ENCODE measurements around the gene UBXN7. TPM values are rescaled to one million over a fixed set of nuclear protein-coding genes. Genes with fewer than 3 reads are reported as not detected.

Gene UBXN7
- total and polyA plus RNA-seq, 2 of the 8 experiments (the other 6 are each of a cell fraction or from before 2014, with no cell fraction given) = 18.5 to 109 TPM

GRCh38 chr3:196348698-196349097 lies 83.5 kb downstream of the UBXN7 start:
- Histone ChIP-seq H3K27me3 (replicated peaks in 1 of 4; ENCODE audit: control insufficient read depth in 3 of 4, extremely low read depth in 1 of 4, insufficient read depth in 3 of 4, low read length in 3 of 4) (no peaks in the 10 kb centered on the region), H2BK15ac (ENCODE audit: low read length) (no peak overlapping the region), H2BK12ac (ENCODE audit: low read depth, low read length) (no peak overlapping the region), H3K4me1 (replicated peaks in 1 of 4; ENCODE audit: control insufficient read depth in 3 of 4, insufficient read depth in 4 of 4, low read length in 3 of 4) (no peaks in the 10 kb centered on the region), H4K5ac (ENCODE audit: insufficient read length, low read depth, low read length) (no peak overlapping the region), H3K23me2 (ENCODE audit: low read depth, low read length) (no peaks in the 10 kb centered on the region), H3K79me1 (ENCODE audit: low read depth, low read length) (no peaks in the 10 kb centered on the region), H3K79me2 (ENCODE audit: control insufficient read depth in 1 of 2, insufficient read depth in 2 of 2, low read length in 2 of 2) (no peaks in the 10 kb centered on the region), H2BK5ac (ENCODE audit: low read depth, low read length) (no peak overlapping the region), H3K4me2 (ENCODE audit: insufficient read depth in 1 of 2, low read depth in 2 of 2, low read length in 2 of 2) (no peak overlapping the region), H4K8ac (ENCODE audit: extremely low read depth, insufficient read depth, low read length) (no peak overlapping the region), H3K9ac (replicated peaks in 1 of 4; ENCODE audit: extremely low read depth in 1 of 4, low read depth in 3 of 4, low read length in 3 of 4) (no peak overlapping the region), H3K14ac (ENCODE audit: insufficient read length) (no peak overlapping the region), H3K4ac (replicated peaks; ENCODE audit: insufficient read length, low read depth, low read length) (no peak overlapping the region), H3K56ac (replicated peaks; ENCODE audit: insufficient read length, low read depth, low read length) (no peak overlapping the region), H3K36me3 (ENCODE audit: control insufficient read depth in 2 of 4, insufficient read depth in 4 of 4, low read length in 3 of 4) (peaks cover 0 to 4% (median 2%) of the 10 kb centered on the region in 4 experiments; a peak in 4 of 8 replicates), H3K27ac (ENCODE audit: low read depth, low read length) (no peak overlapping the region), H2AFZ (ENCODE audit: low read length) (no peak overlapping the region), H4K20me1 (replicated peaks in 1 of 2; ENCODE audit: control insufficient read depth in 1 of 2, insufficient read depth in 2 of 2, low read length in 2 of 2) (peaks cover 0 to 5% of the 10 kb centered on the region in 2 experiments), H3K18ac (ENCODE audit: extremely low read depth, low read length) (no peak overlapping the region), H2BK20ac (ENCODE audit: low read length) (no peak overlapping the region), H2AK5ac (ENCODE audit: low read depth, low read length) (no peak overlapping the region), H4K91ac (replicated peaks; ENCODE audit: insufficient read length, low read length) (no peak overlapping the region), H3K9me3 (ENCODE audit: insufficient read depth in 2 of 2, low read depth in 1 of 2, low read length in 1 of 2) (no peaks in the 10 kb centered on the region), H3K4me3 (ENCODE audit: extremely low read depth in 1 of 4, insufficient read depth in 2 of 4, low read depth in 3 of 4, low read length in 4 of 4) (no peak overlapping the region), H2BK120ac (replicated peaks; ENCODE audit: low read depth, low read length) (no peak overlapping the region), H3K23ac (ENCODE audit: insufficient read length) (no peak overlapping the region)
- ChIA-PET POLR2A (ENCODE audit: partially characterized antibody) (no interaction called here), CTCF (ENCODE audit: partially characterized antibody) (no interaction called here)
- FAIRE-seq = no peak
- TF ChIP-seq NRF1 (IDR thresholded peaks at IDR 0.05; ENCODE audit: low read depth, low read length) = no peak
- TF ChIP-seq TBP (IDR thresholded peaks at IDR 0.05; ENCODE audit: low read depth, low read length) = no peak
- TF ChIP-seq, protein P1, sequence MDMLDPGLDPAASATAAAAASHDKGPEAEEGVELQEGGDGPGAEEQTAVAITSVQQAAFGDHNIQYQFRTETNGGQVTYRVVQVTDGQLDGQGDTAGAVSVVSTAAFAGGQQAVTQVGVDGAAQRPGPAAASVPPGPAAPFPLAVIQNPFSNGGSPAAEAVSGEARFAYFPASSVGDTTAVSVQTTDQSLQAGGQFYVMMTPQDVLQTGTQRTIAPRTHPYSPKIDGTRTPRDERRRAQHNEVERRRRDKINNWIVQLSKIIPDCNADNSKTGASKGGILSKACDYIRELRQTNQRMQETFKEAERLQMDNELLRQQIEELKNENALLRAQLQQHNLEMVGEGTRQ (IDR thresholded peaks at IDR 0.05; ENCODE audit: low read length) = no peak
- no peak for TF ChIP-seq YY1 (IDR thresholded peaks at IDR 0.05; ENCODE audit: low read depth, low read length)
- no peak for TF ChIP-seq MAFK (IDR thresholded peaks at IDR 0.05; ENCODE audit: low read depth, low read length)
- TF ChIP-seq KDM5A (IDR thresholded peaks at IDR 0.05; ENCODE audit: low read length) = no peak
- no peak for TF ChIP-seq FOSL1 (IDR thresholded peaks at IDR 0.05; ENCODE audit: insufficient read depth, low read depth, low read length)
- TF ChIP-seq SIX5 (IDR thresholded peaks at IDR 0.05; ENCODE audit: low read depth, low read length) = no peak
- TF ChIP-seq SAP30 (IDR thresholded peaks at IDR 0.05; ENCODE audit: insufficient read depth, insufficient replicate concordance, low read length) = no peak
- TF ChIP-seq EP300 (IDR thresholded peaks at IDR 0.05; ENCODE audit: borderline replicate concordance in 1 of 2, low read depth in 2 of 2, low read length in 2 of 2) = no peak
- no peak for TF ChIP-seq TEAD4 (IDR thresholded peaks at IDR 0.05; ENCODE audit: low read depth, low read length)
- no peak for DNase-seq (ENCODE audit: low read depth in 1 of 2, low spot score in 2 of 2)
- 85% methylated on average over 3 of the region's 3 CpGs; no CpG with 5 or more reads in 1 of the 2 experiments for WGBS, 2 experiments (ENCODE audit: extremely low coverage in 1 of 2, insufficient coverage in 1 of 2, insufficient read length in 1 of 2, insufficient replicate concordance in 2 of 2, low coverage in 1 of 2, low lambda C conversion rate in 2 of 2, missing lambda C conversion rate in 1 of 2)

Data from H1 (cell line).